ENCODE measurements around the gene PSMB7. TPM values are rescaled to one million over a fixed set of nuclear protein-coding genes. Genes with fewer than 3 reads are reported as not detected.

Gene PSMB7
- total and polyA plus RNA-seq, 2 donors from 2014 or later, result 105 to 250 TPM

GRCh38 chr9:124370896-124371582 lies 44.2 kb downstream of the PSMB7 start:
- Histone ChIP-seq H3K9me3 (ENCODE audit: control insufficient read depth in 2 of 3, insufficient read depth in 1 of 3, low read length in 3 of 3) (peaks cover 0 to 5% (median 0%) of the 10 kb centered on the region in 3 donors), H3K4me3 (ENCODE audit: low read length in 3 of 3) (no peak overlapping the region), H3K27me3 (ENCODE audit: control insufficient read depth, insufficient read depth, low read length) (no peaks in the 10 kb centered on the region), H3K27ac (ENCODE audit: low read depth in 2 of 2, low read length in 2 of 2) (no peak overlapping the region), H3K36me3 (ENCODE audit: control insufficient read depth in 2 of 3, insufficient read depth in 3 of 3, low read length in 3 of 3) (no peaks in the 10 kb centered on the region), H3K4me1 (ENCODE audit: control insufficient read depth in 2 of 3, insufficient read depth in 2 of 3, low read depth in 1 of 3, low read length in 3 of 3) (no peaks in the 10 kb centered on the region), H3K9ac (ENCODE audit: low read length in 3 of 3) (no peak overlapping the region)
- intact Hi-C loops (cut with DNase I), result no loop called here
- DNase-seq, result no peak
- TF ChIP-seq, protein P1, sequence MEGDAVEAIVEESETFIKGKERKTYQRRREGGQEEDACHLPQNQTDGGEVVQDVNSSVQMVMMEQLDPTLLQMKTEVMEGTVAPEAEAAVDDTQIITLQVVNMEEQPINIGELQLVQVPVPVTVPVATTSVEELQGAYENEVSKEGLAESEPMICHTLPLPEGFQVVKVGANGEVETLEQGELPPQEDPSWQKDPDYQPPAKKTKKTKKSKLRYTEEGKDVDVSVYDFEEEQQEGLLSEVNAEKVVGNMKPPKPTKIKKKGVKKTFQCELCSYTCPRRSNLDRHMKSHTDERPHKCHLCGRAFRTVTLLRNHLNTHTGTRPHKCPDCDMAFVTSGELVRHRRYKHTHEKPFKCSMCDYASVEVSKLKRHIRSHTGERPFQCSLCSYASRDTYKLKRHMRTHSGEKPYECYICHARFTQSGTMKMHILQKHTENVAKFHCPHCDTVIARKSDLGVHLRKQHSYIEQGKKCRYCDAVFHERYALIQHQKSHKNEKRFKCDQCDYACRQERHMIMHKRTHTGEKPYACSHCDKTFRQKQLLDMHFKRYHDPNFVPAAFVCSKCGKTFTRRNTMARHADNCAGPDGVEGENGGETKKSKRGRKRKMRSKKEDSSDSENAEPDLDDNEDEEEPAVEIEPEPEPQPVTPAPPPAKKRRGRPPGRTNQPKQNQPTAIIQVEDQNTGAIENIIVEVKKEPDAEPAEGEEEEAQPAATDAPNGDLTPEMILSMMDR (IDR thresholded peaks at IDR 0.05; ENCODE audit: borderline replicate concordance, extremely low read depth, insufficient read depth), result no peak
- FAIRE-seq, result no peak

DNA sequence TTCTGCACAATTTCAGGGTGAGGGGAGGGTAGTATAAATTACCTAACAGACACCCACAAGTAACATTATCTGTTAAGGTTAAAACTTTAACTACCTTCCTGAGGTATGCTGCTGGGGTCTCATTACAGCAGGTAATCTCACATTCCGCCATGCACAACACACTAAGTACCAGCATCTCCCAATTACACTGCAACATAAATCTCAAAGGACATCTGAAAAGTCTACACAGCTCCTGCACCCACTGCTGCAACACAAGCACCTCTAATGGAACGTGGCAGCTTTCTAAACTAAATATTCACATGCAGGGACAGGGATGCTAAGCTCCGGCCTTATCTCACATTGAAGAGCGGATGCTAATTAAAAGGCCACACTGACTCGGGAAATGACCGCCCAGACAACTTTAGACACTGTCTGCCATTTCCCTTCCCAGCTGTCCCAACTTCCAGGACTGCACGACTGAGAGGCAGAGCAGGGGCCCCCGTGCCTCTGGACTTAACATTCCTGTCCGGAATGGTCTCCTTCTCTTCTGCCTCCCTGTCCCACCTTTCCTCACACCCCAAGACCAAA lies 45.9 kb downstream of the PSMB7 start:
- Histone ChIP-seq H3K27me3 (ENCODE audit: control insufficient read depth, insufficient read depth, low read length) (no peaks in the 10 kb centered on the region), H3K9me3 (ENCODE audit: control insufficient read depth in 2 of 3, insufficient read depth in 1 of 3, low read length in 3 of 3) (peaks cover 0 to 5% (median 0%) of the 10 kb centered on the region in 3 donors), H3K9ac (ENCODE audit: low read length in 3 of 3) (no peak overlapping the region), H3K4me3 (ENCODE audit: low read length in 3 of 3) (no peak overlapping the region), H3K36me3 (ENCODE audit: control insufficient read depth in 2 of 3, insufficient read depth in 3 of 3, low read length in 3 of 3) (no peaks in the 10 kb centered on the region), H3K4me1 (ENCODE audit: control insufficient read depth in 2 of 3, insufficient read depth in 2 of 3, low read depth in 1 of 3, low read length in 3 of 3) (no peaks in the 10 kb centered on the region), H3K27ac (ENCODE audit: low read depth in 2 of 2, low read length in 2 of 2) (no peak overlapping the region)
- TF ChIP-seq, protein P1 (IDR thresholded peaks at IDR 0.05; ENCODE audit: borderline replicate concordance, extremely low read depth, insufficient read depth), result no peak
- intact Hi-C loops (cut with DNase I), result no loop called here
- DNase-seq (peak in 3 of 5 donors; percentile 44 to 75 (median 67)), FAIRE-seq (no peak)

DNA sequence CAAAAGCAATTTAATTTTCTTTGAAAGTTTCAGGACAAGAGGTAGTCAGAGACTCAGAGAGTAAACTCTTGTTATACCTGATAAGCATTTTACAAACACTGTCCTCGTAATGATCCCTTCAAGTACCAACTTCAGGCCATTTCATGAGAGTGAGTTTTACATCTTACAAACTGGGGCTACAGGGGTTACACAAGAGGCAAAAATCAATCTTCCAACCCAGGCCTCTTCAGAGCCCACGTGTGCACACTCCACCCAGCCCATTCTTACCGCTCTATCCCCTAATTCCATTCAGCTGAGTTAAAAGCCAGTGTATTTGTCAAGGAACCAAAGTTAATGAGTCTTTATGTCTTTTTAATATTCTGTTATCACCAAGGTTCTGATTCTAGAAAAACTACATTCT lies 46.5 kb downstream of the PSMB7 start:
- intact Hi-C loops (cut with DNase I), result no loop called here
- TF ChIP-seq, protein P1 (IDR thresholded peaks at IDR 0.05; ENCODE audit: borderline replicate concordance, extremely low read depth, insufficient read depth), result no peak
- Histone ChIP-seq H3K27ac (ENCODE audit: low read depth in 2 of 2, low read length in 2 of 2) (no peak overlapping the region), H3K9ac (ENCODE audit: low read length in 3 of 3) (no peak overlapping the region), H3K36me3 (ENCODE audit: control insufficient read depth in 2 of 3, insufficient read depth in 3 of 3, low read length in 3 of 3) (no peaks in the 10 kb centered on the region), H3K4me3 (ENCODE audit: low read length in 3 of 3) (no peak overlapping the region), H3K4me1 (ENCODE audit: control insufficient read depth in 2 of 3, insufficient read depth in 2 of 3, low read depth in 1 of 3, low read length in 3 of 3) (no peaks in the 10 kb centered on the region), H3K27me3 (ENCODE audit: control insufficient read depth, insufficient read depth, low read length) (no peaks in the 10 kb centered on the region), H3K9me3 (ENCODE audit: control insufficient read depth in 2 of 3, insufficient read depth in 1 of 3, low read length in 3 of 3) (peaks cover 0 to under 1% (median 0%) of the 10 kb centered on the region in 3 donors)
- DNase-seq (no peak), FAIRE-seq (no peak)

Measured in kidney (tissue), 14 donors.